Stimulated activated CD4-positive, alpha-beta T cell treated with anti-CD3 and anti-CD28 coated beads, TNF-alpha, amount 100 ng/mL, for 24 hours (primary cell): Measurements from ENCODE around the gene PBX3.

Source experiments
- DNase-seq, 3 experiments: peaks; one replicate each; pipeline ENCODE4 v3.0.0-alpha.2; 2020; ENCODE audit warnings: low read depth in 3 of 3

PBX3 gene

GRCh38 chr9:125948887-125949596 lies 201.9 kb downstream of the PBX3 start:
- no peak for DNase-seq

- no peak for DNase-seq
Measured at GRCh38 chr9:125949703-125950460, 202.7 kb downstream of the PBX3 start.

GRCh38 chr9:125950880-125951471 lies 203.8 kb downstream of the PBX3 start:
- no peak for DNase-seq

- no peak for DNase-seq
Measured at GRCh38 chr9:125953314-125954019, 206.3 kb downstream of the PBX3 start.

- no peak for DNase-seq
Measured at GRCh38 chr9:125956102-125956501, 208.9 kb downstream of the PBX3 start.

- DNase-seq: no peak
Measured at GRCh38 chr9:125959315-125959714, 212.1 kb downstream of the PBX3 start.

- no peak for DNase-seq
Measured at GRCh38 chr9:125959951-125960619, 212.9 kb downstream of the PBX3 start.

GRCh38 chr9:125960626-125961025 lies 213.5 kb downstream of the PBX3 start:
- no peak for DNase-seq

GRCh38 chr9:125961072-125961471 lies 213.9 kb downstream of the PBX3 start:
- no peak for DNase-seq

- no peak for DNase-seq
Measured at GRCh38 chr9:125963932-125964331, 216.8 kb downstream of the PBX3 start.

GRCh38 chr9:125964702-125965225 lies 217.6 kb downstream of the PBX3 start:
- DNase-seq: no peak

- DNase-seq: no peak
Measured at GRCh38 chr9:125965477-125965876, 218.3 kb downstream of the PBX3 start.

- DNase-seq: no peak
Measured at GRCh38 chr9:125966466-125966865, 219.3 kb downstream of the PBX3 start.

- no peak for DNase-seq
Measured at GRCh38 chr9:125966959-125967711, 220.0 kb downstream of the PBX3 start.

GRCh38 chr9:125968714-125969374 lies 221.7 kb downstream of the PBX3 start:
- no peak for DNase-seq

- DNase-seq: no peak
Measured at GRCh38 chr9:125969462-125969861, 222.3 kb downstream of the PBX3 start.

GRCh38 chr9:125969868-125970267 lies 222.7 kb downstream of the PBX3 start:
- DNase-seq: no peak

GRCh38 chr9:125970340-125970739 lies 223.2 kb downstream of the PBX3 start:
- DNase-seq: no peak

- no peak for DNase-seq
Measured at GRCh38 chr9:125971050-125971449, 223.9 kb downstream of the PBX3 start.
